ENCODE measurements around the gene METTL21A.
"Not testable (repeated sequence)": the region's sequence is repeated elsewhere in the genome, so short reads cannot be mapped to it uniquely, and the experiment has no call there.

The METTL21A gene

DNA sequence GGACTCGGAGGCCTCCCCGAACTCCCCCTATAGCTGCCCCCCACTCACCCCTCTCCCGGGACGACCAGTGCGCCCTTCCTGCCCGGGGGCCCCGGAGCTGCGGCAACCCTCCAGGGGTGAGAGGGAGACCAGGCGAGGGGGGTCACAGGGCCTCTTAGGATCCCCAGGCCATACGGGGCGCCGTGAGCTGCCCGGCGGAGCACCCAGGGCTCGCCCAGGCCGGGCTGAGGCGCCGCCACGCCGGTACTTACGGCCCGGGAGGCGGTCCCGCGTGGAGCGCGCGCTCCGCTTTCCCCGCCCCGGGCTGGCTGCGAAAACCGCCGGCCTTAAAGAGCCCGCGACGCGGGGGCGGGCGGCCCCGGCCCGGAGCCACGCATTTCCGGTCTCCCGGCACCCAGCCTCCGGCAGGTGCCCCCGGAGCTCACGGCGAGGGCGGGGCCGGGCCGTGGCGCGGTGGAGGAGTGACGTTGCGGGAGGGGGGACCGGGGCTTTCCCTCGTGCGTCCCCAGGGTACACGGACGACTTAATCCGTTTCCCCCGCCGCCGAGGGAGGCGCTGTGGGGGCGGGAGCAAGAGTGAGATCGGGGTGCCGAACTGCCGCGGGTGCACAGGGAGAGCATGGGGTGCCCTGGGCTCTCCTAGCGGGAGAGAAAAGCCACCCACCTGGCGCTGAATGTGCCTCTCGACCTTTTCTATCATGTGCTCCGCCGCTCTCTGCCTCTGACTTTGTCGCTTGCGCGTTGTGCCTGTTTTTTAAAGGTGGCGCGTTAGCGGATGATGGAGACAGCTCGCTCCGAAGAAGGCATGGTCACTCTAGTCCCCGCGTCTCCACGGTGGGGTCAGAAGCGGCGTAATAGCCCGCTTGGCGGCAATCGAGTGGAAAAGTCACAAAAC, at the start of gene METTL21A:
Gene METTL21A (minus strand): TSS at position 381 of the 894 bp plus-strand sequence. CDS start 1,019 bp downstream, outside the sequence.
- Histone ChIP-seq H3K4me1 (ENCODE audit: insufficient read depth, low read length) (peaks cover 10% of the 10 kb centered on the region), H3K36me3 (ENCODE audit: insufficient read depth, low read length) (no peaks in the 10 kb centered on the region), H3K4me3 (ENCODE audit: low read depth in 1 of 2, low read length in 2 of 2) (peak within 1 kb of the TSS; percentile 69 to 94), H3K27me3 (ENCODE audit: control insufficient read depth in 1 of 2, insufficient read depth in 2 of 2, low read length in 2 of 2) (no peaks in the 10 kb centered on the region), H3K9me3 (ENCODE audit: low read length) (no peaks in the 10 kb centered on the region), H3K9ac (ENCODE audit: low read length) (peak within 1 kb of the TSS; percentile 89), H3K27ac (ENCODE audit: low read depth, low read length) (peak within 1 kb of the TSS; percentile 92)

DNA sequence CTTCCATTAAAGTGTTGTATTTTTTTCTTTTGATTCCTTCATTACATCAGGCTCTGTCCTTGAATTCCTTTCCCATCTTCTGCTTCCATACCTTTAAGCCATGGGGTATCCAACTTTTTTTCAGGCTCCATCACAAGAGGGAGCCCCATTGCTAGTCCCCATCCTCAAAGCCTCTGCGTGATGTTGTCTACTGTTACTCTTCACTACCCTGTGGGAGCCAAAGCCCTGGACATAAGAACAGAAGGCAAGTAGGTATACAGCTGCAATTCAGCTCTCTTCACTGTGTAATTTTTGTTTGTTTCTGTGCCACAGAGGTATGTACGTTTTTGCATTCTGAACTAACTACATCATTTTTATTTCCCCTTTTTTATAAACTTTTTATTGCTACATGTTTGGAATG, 49.6 kb upstream of the METTL21A start:
- H3K27me3 ChIP-seq (ENCODE audit: control insufficient read depth in 1 of 2, insufficient read depth in 2 of 2, low read length in 2 of 2) = no peaks in the 10 kb centered on the region
- no peaks in the 10 kb centered on the region for H3K36me3 ChIP-seq (ENCODE audit: insufficient read depth, low read length)
- H3K9ac ChIP-seq (ENCODE audit: low read length) = no peak overlapping the region
- H3K9me3 ChIP-seq (ENCODE audit: low read length) = no peaks in the 10 kb centered on the region
- H3K27ac ChIP-seq (ENCODE audit: low read depth, low read length) = no peak overlapping the region
- no peak overlapping the region for H3K4me3 ChIP-seq (ENCODE audit: low read depth in 1 of 2, low read length in 2 of 2)
- no peaks in the 10 kb centered on the region for H3K4me1 ChIP-seq (ENCODE audit: insufficient read depth, low read length)

DNA sequence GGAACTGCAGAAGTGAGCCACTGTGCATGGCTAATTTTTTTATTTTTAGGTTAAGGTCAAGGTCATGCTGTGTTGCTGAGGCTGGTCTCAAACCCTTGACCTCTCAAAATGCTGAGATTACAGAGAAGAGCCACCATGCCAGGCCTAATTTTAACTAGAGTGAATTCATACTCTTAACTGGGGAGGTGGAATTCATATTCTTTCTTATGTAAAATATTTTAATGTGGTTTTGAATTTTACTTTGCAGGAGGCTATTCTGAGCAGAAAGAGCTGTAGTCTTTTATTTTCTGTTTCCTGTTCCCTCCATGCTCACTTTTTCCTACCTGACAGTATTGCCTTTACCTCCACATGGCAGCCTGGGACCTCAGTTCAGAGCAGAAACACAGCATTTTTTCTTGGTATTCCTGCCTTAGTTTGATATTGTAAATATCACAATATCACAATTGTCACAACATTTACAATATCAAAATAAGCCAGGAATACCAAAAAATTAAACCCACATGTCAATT, 49.1 kb upstream of the METTL21A start:
- no peaks in the 10 kb centered on the region for H3K4me1 ChIP-seq (ENCODE audit: insufficient read depth, low read length)
- no peaks in the 10 kb centered on the region for H3K36me3 ChIP-seq (ENCODE audit: insufficient read depth, low read length)
- H3K9ac ChIP-seq (ENCODE audit: low read length) = no peak overlapping the region
- H3K4me3 ChIP-seq (ENCODE audit: low read depth in 1 of 2, low read length in 2 of 2) = no peak overlapping the region
- no peaks in the 10 kb centered on the region for H3K9me3 ChIP-seq (ENCODE audit: low read length)
- no peak overlapping the region for H3K27ac ChIP-seq (ENCODE audit: low read depth, low read length)
- no peaks in the 10 kb centered on the region for H3K27me3 ChIP-seq (ENCODE audit: control insufficient read depth in 1 of 2, insufficient read depth in 2 of 2, low read length in 2 of 2)

DNA sequence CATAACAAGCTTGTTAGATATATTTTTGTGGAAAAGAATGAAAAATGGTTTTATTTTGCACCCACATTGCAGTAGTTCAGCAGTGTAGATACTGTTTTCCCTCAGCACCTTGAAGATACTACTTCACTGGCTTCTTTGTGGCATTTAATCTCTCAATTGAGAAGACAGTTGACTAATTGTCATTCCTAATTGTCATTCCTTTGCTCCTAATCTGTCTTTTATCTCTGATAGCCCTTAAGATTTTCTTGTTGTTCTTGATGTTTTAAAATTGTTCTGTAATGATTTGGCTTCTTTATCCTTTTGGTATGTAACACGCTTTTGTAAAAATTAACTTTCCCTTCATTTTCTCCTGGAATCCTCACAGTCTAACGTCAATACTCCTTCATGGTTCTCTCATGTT, 48.2 kb upstream of the METTL21A start:
- H3K9ac ChIP-seq (ENCODE audit: low read length) = no peak overlapping the region

DNA sequence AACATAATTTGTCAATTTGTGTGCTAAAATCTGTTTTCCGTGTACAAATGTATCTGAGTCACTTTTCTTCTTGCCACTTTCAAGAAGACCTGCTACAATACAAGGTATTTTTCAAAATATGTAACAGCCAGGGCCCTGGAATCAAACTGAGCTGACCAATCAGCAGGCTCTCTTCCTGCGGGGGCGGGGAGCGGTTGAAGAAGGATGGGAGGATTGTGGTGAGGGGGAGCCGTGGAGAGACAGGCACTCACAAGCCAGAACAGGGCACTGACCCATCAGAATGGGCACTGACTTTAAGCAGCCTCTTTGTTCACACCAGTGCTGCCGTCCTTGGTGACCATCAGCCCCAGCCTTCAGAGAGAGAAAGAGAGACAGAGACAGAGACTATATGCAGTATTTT, 45.7 kb upstream of the METTL21A start:
- Histone ChIP-seq H3K9me3 (ENCODE audit: low read length) (no peaks in the 10 kb centered on the region), H3K4me3 (ENCODE audit: low read depth in 1 of 2, low read length in 2 of 2) (no peak overlapping the region), H3K4me1 (ENCODE audit: insufficient read depth, low read length) (no peaks in the 10 kb centered on the region), H3K27me3 (ENCODE audit: control insufficient read depth in 1 of 2, insufficient read depth in 2 of 2, low read length in 2 of 2) (no peaks in the 10 kb centered on the region), H3K36me3 (ENCODE audit: insufficient read depth, low read length) (no peaks in the 10 kb centered on the region), H3K9ac (ENCODE audit: low read length) (no peak overlapping the region), H3K27ac (ENCODE audit: low read depth, low read length) (no peak overlapping the region)

More for the DNA sequence above, 48.2 kb upstream of the METTL21A start:
- Histone ChIP-seq H3K27me3 (ENCODE audit: control insufficient read depth in 1 of 2, insufficient read depth in 2 of 2, low read length in 2 of 2) (no peaks in the 10 kb centered on the region), H3K9me3 (ENCODE audit: low read length) (no peaks in the 10 kb centered on the region), H3K27ac (ENCODE audit: low read depth, low read length) (no peak overlapping the region), H3K4me1 (ENCODE audit: insufficient read depth, low read length) (no peaks in the 10 kb centered on the region), H3K36me3 (ENCODE audit: insufficient read depth, low read length) (no peaks in the 10 kb centered on the region), H3K4me3 (ENCODE audit: low read depth in 1 of 2, low read length in 2 of 2) (no peak overlapping the region)

DNA sequence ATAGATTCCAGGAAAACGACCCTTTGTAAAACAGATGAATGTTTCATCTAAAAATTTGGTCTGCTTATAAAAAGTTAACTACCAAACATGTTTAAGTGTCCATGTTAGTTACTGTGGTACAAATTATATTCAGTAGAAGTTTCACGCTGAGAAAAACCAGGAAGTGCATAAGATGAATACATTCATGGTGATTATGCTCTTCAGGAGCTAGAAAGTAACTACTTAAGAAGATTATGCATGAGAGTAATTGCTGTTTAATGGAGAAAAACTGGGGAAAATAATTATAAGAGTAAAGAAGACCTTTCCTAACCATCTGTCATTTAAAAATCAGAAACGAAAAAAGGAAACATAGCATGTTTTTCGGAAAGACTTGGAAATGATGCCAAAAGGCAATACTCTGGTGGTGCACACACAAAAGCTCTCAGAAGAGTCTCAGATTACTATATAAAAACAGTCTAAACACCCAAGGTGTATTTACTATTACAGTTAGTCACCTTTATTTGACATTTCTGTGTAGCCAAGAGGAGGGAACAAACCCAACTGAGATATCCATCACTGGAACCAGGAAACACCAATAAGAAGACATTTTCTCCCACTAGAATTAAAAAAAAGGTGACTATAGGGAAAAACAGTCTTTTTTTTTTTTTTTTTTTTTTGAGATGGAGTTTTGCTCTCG, 38.8 kb upstream of the METTL21A start:
- Histone ChIP-seq H3K36me3 (ENCODE audit: insufficient read depth, low read length) (no peaks in the 10 kb centered on the region), H3K9me3 (ENCODE audit: low read length) (no peaks in the 10 kb centered on the region), H3K4me1 (ENCODE audit: insufficient read depth, low read length) (no peaks in the 10 kb centered on the region), H3K9ac (ENCODE audit: low read length) (no peak overlapping the region), H3K27ac (ENCODE audit: low read depth, low read length) (no peak overlapping the region), H3K27me3 (ENCODE audit: control insufficient read depth in 1 of 2, insufficient read depth in 2 of 2, low read length in 2 of 2) (no peaks in the 10 kb centered on the region), H3K4me3 (ENCODE audit: low read depth in 1 of 2, low read length in 2 of 2) (no peak overlapping the region)

DNA sequence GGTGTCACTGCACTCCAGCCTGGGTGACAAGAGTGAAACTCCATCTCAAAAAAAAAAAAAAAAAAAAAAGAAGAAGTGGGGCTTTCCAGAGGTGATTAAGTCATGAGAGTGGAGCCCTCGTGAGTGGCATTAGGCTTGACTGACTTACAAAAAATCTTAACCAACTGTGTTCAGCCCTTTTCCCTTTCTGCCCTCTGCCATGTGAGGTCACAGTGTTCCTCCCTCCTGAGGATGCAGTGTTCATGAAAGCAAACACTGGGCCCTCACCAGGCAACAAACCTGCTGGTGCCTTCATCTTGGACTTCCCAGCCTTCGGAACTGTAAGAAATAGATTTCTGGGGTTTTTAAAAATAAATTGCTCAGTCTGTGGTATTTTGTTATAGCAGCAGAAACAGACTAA, 37.0 kb upstream of the METTL21A start:
- Histone ChIP-seq H3K4me1 (ENCODE audit: insufficient read depth, low read length) (no peaks in the 10 kb centered on the region), H3K27ac (ENCODE audit: low read depth, low read length) (no peak overlapping the region), H3K9me3 (ENCODE audit: low read length) (no peaks in the 10 kb centered on the region), H3K9ac (ENCODE audit: low read length) (no peak overlapping the region), H3K27me3 (ENCODE audit: control insufficient read depth in 1 of 2, insufficient read depth in 2 of 2, low read length in 2 of 2) (no peaks in the 10 kb centered on the region), H3K36me3 (ENCODE audit: insufficient read depth, low read length) (no peaks in the 10 kb centered on the region), H3K4me3 (ENCODE audit: low read depth in 1 of 2, low read length in 2 of 2) (no peak overlapping the region)

DNA sequence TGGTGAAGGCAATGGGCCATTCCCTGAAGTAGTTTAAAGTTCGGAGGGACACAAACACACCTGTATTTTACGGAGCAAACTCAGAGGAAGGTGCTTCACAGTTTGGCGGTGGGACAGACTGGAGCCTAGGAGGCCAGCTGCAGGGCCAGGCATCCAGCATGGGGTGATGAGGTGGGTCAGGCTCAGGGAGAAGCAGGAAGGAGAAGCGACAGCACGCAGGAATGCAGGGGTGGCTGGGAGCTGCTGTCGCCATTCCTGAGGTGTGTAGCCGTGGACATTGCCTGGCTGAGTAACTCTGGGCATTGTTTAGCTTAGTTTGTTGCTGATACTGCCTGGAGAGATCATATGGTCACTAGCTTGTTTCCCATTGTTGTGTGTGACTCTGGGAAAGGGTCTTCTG, 35.8 kb upstream of the METTL21A start:
- Histone ChIP-seq H3K4me3 (ENCODE audit: low read depth in 1 of 2, low read length in 2 of 2) (no peak overlapping the region), H3K4me1 (ENCODE audit: insufficient read depth, low read length) (no peaks in the 10 kb centered on the region), H3K9me3 (ENCODE audit: low read length) (no peaks in the 10 kb centered on the region), H3K27ac (ENCODE audit: low read depth, low read length) (no peak overlapping the region), H3K27me3 (ENCODE audit: control insufficient read depth in 1 of 2, insufficient read depth in 2 of 2, low read length in 2 of 2) (no peaks in the 10 kb centered on the region), H3K9ac (ENCODE audit: low read length) (no peak overlapping the region), H3K36me3 (ENCODE audit: insufficient read depth, low read length) (no peaks in the 10 kb centered on the region)

DNA sequence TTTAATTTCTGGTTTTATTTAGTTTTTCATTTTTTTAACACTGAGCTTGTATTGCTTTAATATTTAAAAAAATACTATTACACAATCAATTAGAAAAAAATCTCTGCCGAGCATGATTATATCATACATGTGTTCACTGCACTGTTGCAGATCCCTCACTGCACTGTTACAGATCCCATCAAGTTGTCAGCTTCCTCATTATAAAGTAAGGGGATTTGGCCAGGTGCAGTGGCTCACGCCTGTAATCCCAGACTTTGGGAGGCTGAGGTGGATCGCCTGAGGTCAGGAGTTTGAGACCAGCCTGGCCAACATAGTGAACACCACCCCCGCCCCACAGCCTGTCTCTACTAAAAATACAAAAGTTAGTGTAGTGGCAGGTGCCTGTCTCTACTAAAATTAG, 33.0 kb upstream of the METTL21A start:
- Histone ChIP-seq H3K27ac (ENCODE audit: low read depth, low read length) (no peak overlapping the region), H3K4me1 (ENCODE audit: insufficient read depth, low read length) (no peaks in the 10 kb centered on the region), H3K4me3 (ENCODE audit: low read depth in 1 of 2, low read length in 2 of 2) (no peak overlapping the region), H3K9me3 (ENCODE audit: low read length) (no peaks in the 10 kb centered on the region), H3K9ac (ENCODE audit: low read length) (no peak overlapping the region), H3K36me3 (ENCODE audit: insufficient read depth, low read length) (no peaks in the 10 kb centered on the region), H3K27me3 (ENCODE audit: control insufficient read depth in 1 of 2, insufficient read depth in 2 of 2, low read length in 2 of 2) (no peaks in the 10 kb centered on the region)

DNA sequence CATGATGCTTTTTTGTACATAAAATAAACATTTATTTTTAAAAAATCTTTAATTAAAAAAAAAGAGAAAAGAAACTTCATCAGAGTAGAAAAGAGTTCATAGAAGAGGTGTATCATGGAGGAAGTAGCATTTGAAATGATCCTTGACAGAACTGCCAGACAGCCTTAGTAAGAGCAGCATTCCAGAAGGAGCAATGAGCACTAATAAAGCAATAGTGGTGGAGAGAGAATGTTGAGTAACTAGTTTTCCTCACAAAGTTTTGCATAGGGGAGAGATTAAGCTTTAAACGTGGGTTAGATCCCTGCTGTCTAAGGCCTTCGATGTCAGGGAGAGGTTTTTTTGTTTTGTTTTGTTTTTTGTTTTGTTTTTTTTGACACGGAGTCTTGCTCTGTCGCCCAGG, 29.8 kb upstream of the METTL21A start:
- no peaks in the 10 kb centered on the region for H3K27me3 ChIP-seq (ENCODE audit: control insufficient read depth in 1 of 2, insufficient read depth in 2 of 2, low read length in 2 of 2)

DNA sequence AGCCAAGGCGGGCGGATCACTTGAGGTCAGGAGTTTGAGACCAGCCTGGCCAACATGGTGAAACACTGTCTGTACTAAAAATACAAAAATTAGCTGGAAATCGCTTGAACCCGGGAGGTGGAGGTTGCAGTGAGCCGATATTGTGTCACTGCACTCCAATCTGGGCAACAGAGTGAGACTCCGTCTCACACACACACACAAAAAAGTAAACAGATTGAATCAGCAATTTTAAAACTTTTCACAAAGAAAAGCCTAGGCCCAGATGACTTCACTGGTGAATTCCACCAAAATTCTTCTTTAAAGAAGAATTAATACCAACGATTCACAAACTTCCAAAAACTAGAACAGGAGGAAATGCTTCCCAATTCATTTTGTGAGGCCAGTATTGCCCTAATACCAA, 21.4 kb upstream of the METTL21A start:
- not testable (repeated sequence) for H3K4me1 ChIP-seq (ENCODE audit: insufficient read depth, low read length); H3K27ac ChIP-seq (ENCODE audit: low read depth, low read length); H3K9me3 ChIP-seq (ENCODE audit: low read length); H3K9ac ChIP-seq (ENCODE audit: low read length); H3K4me3 ChIP-seq (ENCODE audit: low read depth in 1 of 2, low read length in 2 of 2); H3K27me3 ChIP-seq (ENCODE audit: control insufficient read depth in 1 of 2, insufficient read depth in 2 of 2, low read length in 2 of 2); H3K36me3 ChIP-seq (ENCODE audit: insufficient read depth, low read length)

More for the DNA sequence above, 29.8 kb upstream of the METTL21A start:
- Histone ChIP-seq H3K9me3 (ENCODE audit: low read length) (no peaks in the 10 kb centered on the region), H3K9ac (ENCODE audit: low read length) (no peak overlapping the region), H3K27ac (ENCODE audit: low read depth, low read length) (no peak overlapping the region), H3K4me3 (ENCODE audit: low read depth in 1 of 2, low read length in 2 of 2) (no peak overlapping the region), H3K36me3 (ENCODE audit: insufficient read depth, low read length) (no peaks in the 10 kb centered on the region), H3K4me1 (ENCODE audit: insufficient read depth, low read length) (no peaks in the 10 kb centered on the region)
